CD4-positive, alpha-beta T cell treated with Interleukin-17A for 4 hours (primary cell): ENCODE results near the gene SH3BP4.
"Not testable (repeated sequence)": the region's sequence is repeated elsewhere in the genome, so short reads cannot be mapped to it uniquely, and the experiment has no call there.

Source experiments
- DNase-seq: peaks from one replicate; pipeline ENCODE4 v3.0.0-alpha.2; 2020; ENCODE audit warnings: mixed read lengths

Gene SH3BP4

GRCh38 chr2:234999740-235000425 lies 48.1 kb downstream of the SH3BP4 start:
- DNase-seq = no peak

- no peak for DNase-seq
Observed at GRCh38 chr2:235000426-235001236, 48.8 kb downstream of the SH3BP4 start.

DNA sequence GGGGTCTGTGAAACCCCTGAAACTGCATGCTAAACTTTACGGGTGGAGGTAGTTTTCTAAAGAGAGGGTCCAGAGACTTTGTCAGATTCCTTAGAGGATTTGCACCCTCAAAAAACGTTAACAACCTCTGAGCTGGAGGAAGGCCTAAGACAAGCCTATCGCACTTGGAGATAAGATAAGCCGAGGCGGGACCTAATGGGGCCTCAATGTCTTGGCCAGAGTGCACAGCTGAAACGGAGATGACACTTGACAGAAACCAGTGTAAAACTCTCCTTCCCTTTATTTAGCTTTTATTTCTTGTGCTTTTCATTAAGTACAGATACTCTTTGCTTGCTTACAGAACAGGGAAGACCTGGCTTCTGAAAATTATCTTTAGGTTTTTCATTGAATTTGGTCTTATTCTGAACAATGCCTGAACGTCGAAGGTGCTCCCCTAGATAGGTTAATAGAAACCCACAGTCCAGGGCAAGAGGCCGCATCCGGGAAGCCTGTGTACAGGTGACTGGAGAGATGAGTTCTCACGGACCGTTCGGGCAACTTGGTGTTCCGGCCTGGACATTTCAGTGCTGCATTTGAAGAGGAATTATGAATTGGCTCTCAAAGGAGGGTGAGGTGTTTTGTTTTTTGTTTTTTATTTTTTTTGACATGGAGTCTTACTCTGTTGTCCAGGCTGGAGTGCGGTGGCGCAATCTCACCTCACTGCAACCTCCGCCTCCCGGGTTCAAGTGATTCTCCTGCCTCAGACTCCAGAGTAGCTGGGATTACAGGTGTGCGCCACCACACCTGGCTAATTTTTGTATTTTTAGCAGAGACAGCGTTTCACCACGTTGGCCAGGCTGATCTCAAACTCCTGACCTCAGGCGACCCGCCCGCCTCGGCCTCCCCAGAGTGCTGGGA lies 49.7 kb downstream of the SH3BP4 start:
- no peak for DNase-seq

DNA sequence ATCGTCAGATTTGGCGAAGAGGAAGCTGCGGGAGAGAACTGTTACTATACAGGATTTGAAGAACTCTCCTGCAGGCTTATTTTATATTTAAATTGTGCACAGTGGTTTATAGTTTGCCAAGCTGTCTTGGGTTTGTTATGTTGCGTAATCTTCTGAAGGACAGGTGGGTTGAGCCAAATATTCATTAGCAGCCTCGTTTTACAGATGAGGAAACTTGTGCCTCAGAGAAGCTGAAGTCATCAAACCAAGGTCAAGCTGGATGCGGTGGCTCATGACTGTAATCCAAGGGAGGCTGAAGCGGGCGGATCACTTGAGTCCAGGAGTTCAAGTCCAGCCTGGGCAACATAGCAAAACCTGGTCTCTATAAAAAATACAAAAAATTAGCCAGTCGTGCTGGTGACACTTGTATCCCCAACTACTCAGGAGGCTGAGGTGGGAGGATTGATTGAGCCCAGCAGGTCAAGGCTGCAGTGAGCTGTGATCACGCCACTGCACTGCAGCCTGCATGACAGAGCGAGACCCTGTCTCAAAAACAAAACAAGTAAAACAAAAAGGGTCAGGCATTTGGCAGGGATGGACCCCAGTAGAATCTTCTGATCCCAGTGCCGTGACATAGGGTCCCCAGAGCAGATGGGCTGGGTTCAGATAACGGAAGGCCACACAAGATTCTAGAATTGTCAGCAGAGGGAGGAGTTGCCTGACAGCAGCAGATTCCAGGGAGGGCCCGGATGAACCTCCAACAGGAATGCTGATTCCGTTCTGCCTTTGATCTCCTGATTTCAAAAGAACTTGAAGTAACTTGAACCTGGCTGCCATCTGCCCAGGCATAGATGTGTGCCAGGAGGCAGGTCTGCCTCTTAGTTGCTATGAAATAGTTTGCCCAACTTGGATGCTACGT lies 50.6 kb downstream of the SH3BP4 start:
- DNase-seq = no peak

- no peak for DNase-seq
Observed at GRCh38 chr2:235003096-235003775, 51.4 kb downstream of the SH3BP4 start.

DNA sequence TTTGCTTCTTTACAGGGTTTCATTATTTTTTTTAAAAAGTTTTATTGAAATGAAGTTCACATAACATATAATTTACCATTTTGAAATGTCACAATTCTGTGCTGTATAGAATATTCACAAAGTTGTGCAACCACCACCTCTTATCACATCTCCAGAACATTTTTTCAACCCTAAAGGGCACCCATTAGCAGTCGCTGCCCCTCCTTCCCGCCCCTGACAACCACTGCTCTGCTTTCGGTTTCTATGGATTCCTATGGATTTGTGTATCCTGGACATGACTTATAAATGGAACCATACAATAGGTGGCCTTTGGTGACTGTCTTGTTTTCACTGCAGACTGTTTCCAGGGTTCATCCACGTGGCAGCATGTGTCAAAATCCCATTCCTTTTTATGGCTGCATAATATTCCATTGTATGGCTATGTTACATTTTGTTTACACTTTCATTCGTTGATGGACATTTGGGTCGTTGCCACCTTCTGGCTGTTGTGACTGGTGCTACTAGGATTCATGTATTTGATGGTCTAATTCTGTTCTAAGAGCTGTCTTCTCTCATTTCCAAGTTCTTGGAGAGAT lies 52.6 kb downstream of the SH3BP4 start:
- DNase-seq = no peak

- no peak for DNase-seq
Observed at GRCh38 chr2:235005023-235005422, 53.2 kb downstream of the SH3BP4 start.

GRCh38 chr2:235005603-235006259 lies 53.9 kb downstream of the SH3BP4 start:
- DNase-seq = no peak

DNA sequence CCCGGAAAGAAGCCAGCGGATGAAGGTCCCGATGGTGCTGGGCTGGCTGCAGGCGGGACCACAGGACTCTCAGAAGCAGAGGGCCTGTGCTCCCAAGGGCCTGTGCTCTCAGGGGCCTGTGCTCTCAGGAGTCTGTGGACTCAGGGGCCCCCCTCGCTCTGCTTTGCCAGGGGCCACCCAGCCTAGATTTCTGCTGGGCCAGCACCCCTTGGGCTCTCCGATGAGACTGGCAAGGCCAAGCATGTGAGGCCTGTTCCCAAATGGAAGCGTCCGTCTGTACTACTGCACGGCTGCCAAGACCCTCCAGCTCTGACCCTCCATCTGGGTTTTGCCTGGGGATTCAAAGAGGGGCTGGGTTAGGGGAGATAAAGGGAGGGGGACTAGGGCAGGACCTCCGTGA lies 54.6 kb downstream of the SH3BP4 start:
- no peak for DNase-seq

- DNase-seq = no peak
Observed at GRCh38 chr2:235006986-235007385, 55.2 kb downstream of the SH3BP4 start.

DNA sequence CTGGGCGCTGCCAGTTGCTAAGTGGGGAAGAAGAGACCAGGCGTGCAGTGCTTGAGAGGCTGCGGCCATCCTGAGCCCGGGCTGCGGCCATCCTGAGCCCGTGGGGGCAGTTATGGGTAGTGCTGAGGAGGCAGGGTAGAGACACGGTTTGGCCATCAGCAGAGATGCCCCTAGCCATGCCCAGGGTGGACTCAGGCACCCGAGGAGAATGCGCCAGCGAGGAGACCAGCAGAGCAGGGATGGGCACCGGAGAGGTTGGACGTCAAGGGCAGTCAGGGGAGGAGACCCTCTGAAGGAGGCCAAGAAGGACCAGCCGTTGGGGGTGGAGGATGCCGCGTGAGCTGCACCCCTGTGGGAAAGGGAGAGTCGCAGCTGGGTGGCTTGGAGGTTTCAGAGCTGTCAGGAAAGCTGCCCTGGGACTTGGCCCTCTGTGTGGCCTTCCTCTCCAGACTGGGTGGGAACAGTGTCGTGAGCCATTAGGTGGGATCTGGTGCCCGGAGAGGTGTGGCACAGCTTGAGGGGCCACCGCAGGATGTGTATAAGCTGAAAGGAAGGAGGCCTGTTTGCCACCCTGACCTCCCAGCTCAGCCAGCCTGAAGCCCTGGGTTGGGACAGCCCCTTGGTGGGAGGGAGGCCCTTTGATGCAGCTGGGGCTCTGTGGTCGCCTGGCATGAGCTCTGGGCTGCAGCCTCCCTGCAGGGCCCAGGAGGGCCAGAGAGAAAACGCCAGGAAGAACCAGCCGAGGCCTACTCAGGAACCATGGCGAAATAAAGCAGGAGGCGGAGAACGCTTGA lies 56.0 kb downstream of the SH3BP4 start:
- DNase-seq = no peak

- DNase-seq = no peak
Observed at GRCh38 chr2:235008584-235009044, 56.8 kb downstream of the SH3BP4 start.

DNA sequence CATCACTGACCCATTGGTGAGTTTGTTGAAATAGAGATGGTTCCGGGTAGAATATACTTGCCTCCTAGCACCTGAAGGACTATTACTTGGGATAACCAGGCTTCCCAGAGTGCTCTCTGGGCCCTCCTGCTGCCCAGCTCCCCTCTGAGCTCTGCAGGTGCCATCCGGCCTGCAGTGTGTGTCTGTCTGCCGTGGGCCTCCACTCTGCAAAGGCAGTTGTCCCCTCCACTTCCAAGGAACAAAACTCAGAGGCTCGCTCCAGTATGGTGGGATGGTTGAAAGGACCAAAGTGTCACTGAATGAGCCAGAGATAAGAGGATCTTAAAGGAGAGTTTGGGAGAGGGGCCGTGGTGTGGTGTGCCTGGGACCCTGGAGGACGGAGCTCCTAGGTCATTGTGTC lies 57.3 kb downstream of the SH3BP4 start:
- no peak for DNase-seq

- DNase-seq = no peak
Observed at GRCh38 chr2:235010117-235010714, 58.4 kb downstream of the SH3BP4 start.

DNA sequence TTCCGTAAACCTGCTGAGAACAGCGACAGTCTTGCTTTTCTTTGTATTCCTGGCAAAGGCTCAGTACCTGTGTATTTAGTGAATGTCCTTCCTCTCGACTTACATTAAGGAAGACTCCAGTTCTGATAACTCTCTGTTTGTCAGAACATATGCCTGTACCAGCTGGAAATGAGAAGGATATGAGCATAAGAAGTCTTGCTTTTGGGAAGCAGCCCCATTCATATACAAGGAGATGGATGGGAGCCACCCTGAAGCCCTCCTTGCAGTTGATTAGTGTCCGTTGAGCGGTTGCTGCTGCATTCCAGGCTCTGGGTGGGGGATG lies 59.8 kb downstream of the SH3BP4 start:
- no peak for DNase-seq

- no peak for DNase-seq
Observed at GRCh38 chr2:235011929-235012631, 60.3 kb downstream of the SH3BP4 start.

- DNase-seq = no peak
Observed at GRCh38 chr2:235017441-235017840, 65.6 kb downstream of the SH3BP4 start.

GRCh38 chr2:235018838-235019237 lies 67.0 kb downstream of the SH3BP4 start:
- no peak for DNase-seq

DNA sequence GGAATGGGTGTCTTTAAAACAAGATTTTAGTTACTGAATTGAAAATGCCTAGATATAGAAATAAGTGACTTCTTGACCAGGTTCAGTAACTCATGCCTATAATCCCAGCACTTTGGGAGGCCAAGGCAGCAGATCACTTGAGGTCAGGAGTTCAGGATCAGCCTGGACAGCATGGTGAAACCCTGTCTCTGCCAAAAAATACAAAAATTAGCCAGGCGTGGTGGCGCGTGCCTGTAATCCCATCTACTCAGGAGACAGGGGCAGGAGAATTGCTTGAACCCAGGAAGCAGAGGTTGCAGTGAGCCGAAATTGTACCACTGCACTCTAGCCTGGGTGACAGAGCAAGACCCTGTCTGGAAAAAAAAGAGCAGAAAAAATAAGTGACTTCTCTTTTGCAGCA lies 68.3 kb downstream of the SH3BP4 start:
- not testable (repeated sequence) for DNase-seq
